Endothelial cell of umbilical vein (primary cell): Measurements from ENCODE around the gene MYLIP. TPM values are rescaled to one million over a fixed set of nuclear protein-coding genes. Genes with fewer than 3 reads are reported as not detected.

Experiments used
- BruUV-seq: library from RNA; stranded (reverse); fragments of 400-500 nt; replicated peaks from 2 replicates; lab custom pipeline; 2021; lab: Mats Ljungman, UMichigan
- CTCF ChIA-PET: fragments of 300-600, 350-600 bp; sonication (Branson Sonifier 250); formaldehyde crosslinking; loops from one replicate; lab custom pipeline; 2021; ENCODE audit warnings: antibody characterized with exemption, inconsistent platforms; lab: Charles Lee
- POLR2A ChIA-PET: fragments of 300-600, 350-600 bp; sonication (Branson Sonifier 250); formaldehyde crosslinking; loops from one replicate; lab custom pipeline; 2021; ENCODE audit warnings: antibody characterized with exemption, inconsistent platforms; lab: Charles Lee
- DNase-seq: peaks from one replicate; pipeline ENCODE4 v3.0.0-alpha.2; 2011; ENCODE audit warnings: low read depth, low spot score
- FAIRE-seq: peaks from 2 replicates; lab custom pipeline; 2011; peaks lifted over from hg19 to GRCh38; lab: Jason Lieb, UNC
- H2AFZ ChIP-seq: 2 replicates; pipeline ENCODE4 v1.6.0; 2012; ENCODE audit warnings: low read depth, low read length, control low read depth, inconsistent platforms
- H3K27ac ChIP-seq: 2 replicates; pipeline ENCODE4 v1.5.1; 2011; ENCODE audit warnings: low read depth, mild to moderate bottlenecking, control low read depth, low read length, moderate library complexity; ENCODE audit not compliant: insufficient read depth
- H3K27me3 ChIP-seq, 2 experiments: 2 replicates each; pipeline versions ENCODE4 v1.6.0 to v1.6.1; 2011; ENCODE audit warnings: low read length in 2 of 2, mixed read lengths in 1 of 2; ENCODE audit not compliant: control insufficient read depth in 2 of 2, insufficient read depth in 2 of 2
- H3K36me3 ChIP-seq, 2 experiments: 2 replicates in 1 of 2; 3 replicates in 1 of 2; pipeline ENCODE4 v1.5.1; 2011; ENCODE audit warnings: low read length in 2 of 2, mild to moderate bottlenecking in 1 of 2, moderate library complexity in 1 of 2; ENCODE audit not compliant: control insufficient read depth in 2 of 2, insufficient read depth in 2 of 2; ENCODE audit errors: extremely low read depth in 1 of 2
- H3K4me1 ChIP-seq: 3 replicates; pipeline ENCODE4 v1.5.1; 2011; ENCODE audit warnings: mild to moderate bottlenecking, low read length; ENCODE audit not compliant: control insufficient read depth, insufficient read depth; ENCODE audit errors: extremely low read depth
- H3K4me2 ChIP-seq: 2 replicates; pipeline ENCODE4 v1.6.1; 2011; ENCODE audit warnings: low read length, control low read depth, mixed read lengths; ENCODE audit not compliant: insufficient read depth
- H3K4me3 ChIP-seq, 3 experiments: fragments of 200-600 bp in 1 of 3; sonication (generic), shearing (Covaris generic) in 1 of 3; replicated peaks in 1 of 3; 2 replicates each; pipeline ENCODE4 v1.5.1; 2011 to 2016; ENCODE audit warnings: control low read depth in 3 of 3, low read length in 3 of 3, mild to moderate bottlenecking in 2 of 3, inconsistent platforms in 1 of 3, low read depth in 1 of 3, moderate library complexity in 1 of 3; ENCODE audit not compliant: insufficient read depth in 1 of 3
- H3K79me2 ChIP-seq: 2 replicates; pipeline ENCODE4 v1.6.0; 2012; ENCODE audit warnings: low read length, inconsistent platforms; ENCODE audit not compliant: control insufficient read depth, insufficient read depth
- H3K9ac ChIP-seq: replicated peaks from 2 replicates; pipeline ENCODE3; 2011; ENCODE audit warnings: low read length, control low read depth; ENCODE audit not compliant: insufficient read depth; ENCODE audit errors: extremely low read depth
- H3K9me1 ChIP-seq: replicated peaks from 3 replicates; pipeline ENCODE4 v1.6.0; 2011; ENCODE audit warnings: mild to moderate bottlenecking, low read length; ENCODE audit not compliant: control insufficient read depth, insufficient read depth; ENCODE audit errors: extremely low read depth
- H3K9me3 ChIP-seq: replicated peaks from 2 replicates; pipeline ENCODE4 v1.5.1; 2012; ENCODE audit warnings: low read length, inconsistent platforms; ENCODE audit not compliant: control insufficient read depth, insufficient read depth
- H4K20me1 ChIP-seq: replicated peaks from 2 replicates; pipeline ENCODE3; 2011; ENCODE audit warnings: mild to moderate bottlenecking, low read length; ENCODE audit not compliant: control insufficient read depth, insufficient read depth; ENCODE audit errors: extremely low read depth
- EZH2 ChIP-seq: IDR thresholded peaks from 2 replicates; pipeline ENCODE4 v1.6.1; 2012; ENCODE audit warnings: borderline replicate concordance, low read depth, mild to moderate bottlenecking, moderate library complexity, low read length, inconsistent platforms; ENCODE audit not compliant: severe bottlenecking
- FOS ChIP-seq: IDR thresholded peaks from 2 replicates; pipeline ENCODE4 v1.6.1; 2011; ENCODE audit warnings: mild to moderate bottlenecking, low read length, moderate library complexity, borderline replicate concordance; ENCODE audit not compliant: insufficient read depth
- GATA2 ChIP-seq: IDR thresholded peaks from 2 replicates; pipeline ENCODE4 v1.7.0; 2011; ENCODE audit warnings: low read depth, mild to moderate bottlenecking, moderate library complexity, mixed read lengths, low read length; ENCODE audit not compliant: insufficient read length, insufficient read depth
- JUN ChIP-seq: IDR thresholded peaks from 2 replicates; pipeline ENCODE4 v1.6.1; 2011; ENCODE audit warnings: borderline replicate concordance, low read depth; ENCODE audit not compliant: insufficient read length, insufficient read depth
- MYC ChIP-seq: IDR thresholded peaks from one replicate; pipeline ENCODE4 v1.6.1; 2011; ENCODE audit warnings: mild to moderate bottlenecking, low read depth, low read length
- POLR2A ChIP-seq: IDR thresholded peaks from 2 replicates; pipeline ENCODE4 v1.6.1; 2012; ENCODE audit warnings: low read depth, mild to moderate bottlenecking, control low read depth, low read length
- POLR2AphosphoS5 ChIP-seq: IDR thresholded peaks from 2 replicates; pipeline ENCODE4 v1.6.1; 2012; ENCODE audit warnings: low read depth, mild to moderate bottlenecking, control low read depth, low read length, moderate library complexity; ENCODE audit not compliant: insufficient read depth
- dilution Hi-C: fragments of 300-500 bp; cut with MboI; formaldehyde crosslinking; loops from one replicate; pipeline ENCODE4 v1.15.0; 2019; ENCODE audit warnings: low sequenced_read_pairs; ENCODE audit not compliant: extremely low pct_ligation_motif_present
- intact Hi-C: fragments of 100-400 bp; cut with micrococcal nuclease; formaldehyde crosslinking; loops from one replicate; pipeline ENCODE4 v1.10.0; 2022
- polyA plus RNA-seq, 4 experiments: library from polyadenylated mRNA; depleted of rRNA in 3 of 4; stranded (reverse) in 3 of 4; unstranded in 1 of 4; fragments of >200 nt; gene quantifications; 2 replicates each; pipeline versions ENCODE4 v1.2.1 to v1.2.3, GENCODE V29; 2011 to 2012; ENCODE audit warnings: missing spikeins in 1 of 4
- total RNA-seq: library from RNA; stranded (reverse); gene quantifications from 2 replicates; pipeline ENCODE4 v1.2.3, GENCODE V29; 2021
- TF ChIP-seq, protein P1 (sequence below): IDR thresholded peaks from 2 replicates; pipeline ENCODE4 v1.6.1; 2011; ENCODE audit not compliant: insufficient read depth, insufficient read length
- TF ChIP-seq, protein P2 (sequence below), 2 donors: IDR thresholded peaks; 1 replicate in 1 of 2; 2 replicates in 1 of 2; pipeline ENCODE4 v1.5.1; 2011; ENCODE audit warnings: low read length in 2 of 2, mild to moderate bottlenecking in 2 of 2, moderate library complexity in 2 of 2, control low read depth in 1 of 2, inconsistent platforms in 1 of 2, low read depth in 1 of 2; ENCODE audit not compliant: insufficient read depth in 1 of 2; ENCODE audit errors: extremely low read depth in 1 of 2

Gene MYLIP
- total and polyA plus RNA-seq, 2 donors (not counting 3 experiments of a cell fraction or from before 2014, with no cell fraction given), result 16.9 to 19.2 TPM

- intact Hi-C loops (no loop called here), dilution Hi-C loops (no loop called here)
- no peak overlapping the region for H3K9ac ChIP-seq
- H3K9me3 ChIP-seq, result no peaks in the 10 kb centered on the region
- peaks cover 26% of the 10 kb centered on the region for H3K79me2 ChIP-seq
- no peak overlapping the region for H3K27ac ChIP-seq
- no peak for DNase-seq
- H4K20me1 ChIP-seq, result no peaks in the 10 kb centered on the region
- H3K4me2 ChIP-seq, result no peak overlapping the region
- POLR2A ChIA-PET, result no interaction called here
- BruUV-seq, result no TSS peak
- no peak for FAIRE-seq
- no peak overlapping the region for H2AFZ ChIP-seq
- no peak overlapping the region for H3K4me3 ChIP-seq
- H3K4me1 ChIP-seq, result peaks cover 15% of the 10 kb centered on the region
- no peaks in the 10 kb centered on the region for H3K9me1 ChIP-seq
- H3K27me3 ChIP-seq, result no peaks in the 10 kb centered on the region
- TF ChIP-seq JUN (no peak), POLR2AphosphoS5 (no peak), POLR2A (no peak), MYC (no peak), EZH2 (no peak), GATA2 (no peak), FOS (no peak)
- TF ChIP-seq, protein P1, sequence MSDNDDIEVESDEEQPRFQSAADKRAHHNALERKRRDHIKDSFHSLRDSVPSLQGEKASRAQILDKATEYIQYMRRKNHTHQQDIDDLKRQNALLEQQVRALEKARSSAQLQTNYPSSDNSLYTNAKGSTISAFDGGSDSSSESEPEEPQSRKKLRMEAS, result no peak
- TF ChIP-seq, protein P2, sequence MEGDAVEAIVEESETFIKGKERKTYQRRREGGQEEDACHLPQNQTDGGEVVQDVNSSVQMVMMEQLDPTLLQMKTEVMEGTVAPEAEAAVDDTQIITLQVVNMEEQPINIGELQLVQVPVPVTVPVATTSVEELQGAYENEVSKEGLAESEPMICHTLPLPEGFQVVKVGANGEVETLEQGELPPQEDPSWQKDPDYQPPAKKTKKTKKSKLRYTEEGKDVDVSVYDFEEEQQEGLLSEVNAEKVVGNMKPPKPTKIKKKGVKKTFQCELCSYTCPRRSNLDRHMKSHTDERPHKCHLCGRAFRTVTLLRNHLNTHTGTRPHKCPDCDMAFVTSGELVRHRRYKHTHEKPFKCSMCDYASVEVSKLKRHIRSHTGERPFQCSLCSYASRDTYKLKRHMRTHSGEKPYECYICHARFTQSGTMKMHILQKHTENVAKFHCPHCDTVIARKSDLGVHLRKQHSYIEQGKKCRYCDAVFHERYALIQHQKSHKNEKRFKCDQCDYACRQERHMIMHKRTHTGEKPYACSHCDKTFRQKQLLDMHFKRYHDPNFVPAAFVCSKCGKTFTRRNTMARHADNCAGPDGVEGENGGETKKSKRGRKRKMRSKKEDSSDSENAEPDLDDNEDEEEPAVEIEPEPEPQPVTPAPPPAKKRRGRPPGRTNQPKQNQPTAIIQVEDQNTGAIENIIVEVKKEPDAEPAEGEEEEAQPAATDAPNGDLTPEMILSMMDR (IDR thresholded peaks at IDR 0.05; ENCODE audit: extremely low read depth in 1 of 2, insufficient read depth in 1 of 2, low read depth in 1 of 2, low read length in 2 of 2), result no peak
- CTCF ChIA-PET, result no interaction called here
- H3K36me3 ChIP-seq, result peaks cover 18 to 23% of the 10 kb centered on the region in 2 experiments
These were observed 12.6 kb downstream of the MYLIP start for GRCh38 chr6:16141514-16141913.
